ENCODE data around the gene G3BP1. TPM values are rescaled to one million over a fixed set of nuclear protein-coding genes. Genes with fewer than 3 reads are reported as not detected.

Gene G3BP1
- total RNA-seq, 1 donor from 2014 or later = 263 TPM

Other genes with a start within 250 kb of the G3BP1 start
- under 0.01 TPM in 2 replicates for gene FAT2, start 180.6 kb upstream of the G3BP1 start, total RNA-seq
- gene SPARC, start 85.0 kb upstream of the G3BP1 start, total RNA-seq = 756 and 1,107 TPM in 2 replicates
- gene ATOX1, start 13.3 kb upstream of the G3BP1 start, total RNA-seq = 69.8 and 96.3 TPM in 2 replicates
- gene GLRA1, start 152.9 kb downstream of the G3BP1 start, total RNA-seq = not detected in 2 replicates